T-helper 9 cell (primary cell): ENCODE results near the gene ST3GAL4.

Source experiments
- DNase-seq: peaks from one replicate; pipeline ENCODE4 v3.0.0-alpha.2; 2020

The ST3GAL4 gene

DNA sequence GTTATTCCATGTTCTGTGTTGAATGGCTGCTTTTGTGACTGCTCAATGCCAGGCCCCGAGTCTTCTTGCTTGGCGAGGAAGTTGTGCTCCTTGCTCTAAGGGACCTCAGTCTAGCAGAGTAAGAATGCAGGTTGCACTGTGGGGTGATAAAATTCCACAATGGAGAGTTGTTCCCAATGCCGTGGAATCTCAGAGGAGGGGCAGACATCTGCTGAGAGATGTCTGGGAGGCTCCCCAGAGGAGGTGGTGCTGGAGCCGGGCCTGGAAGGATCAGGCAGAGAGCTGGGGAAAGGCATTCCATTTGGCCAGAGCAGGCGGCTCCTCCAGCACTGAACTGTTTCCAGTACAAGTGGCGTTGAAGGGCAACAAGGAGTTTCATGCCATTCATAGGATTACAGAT is 55.2 kb downstream of the ST3GAL4 start:
- no peak for DNase-seq

- no peak for DNase-seq
Observed at GRCh38 chr11:126411971-126412381, 56.5 kb downstream of the ST3GAL4 start.

GRCh38 chr11:126413426-126413825 is 57.9 kb downstream of the ST3GAL4 start:
- DNase-seq, result no peak

GRCh38 chr11:126413843-126414405 is 58.4 kb downstream of the ST3GAL4 start:
- no peak for DNase-seq

- no peak for DNase-seq
Observed at GRCh38 chr11:126414615-126415014, 59.1 kb downstream of the ST3GAL4 start.

DNA sequence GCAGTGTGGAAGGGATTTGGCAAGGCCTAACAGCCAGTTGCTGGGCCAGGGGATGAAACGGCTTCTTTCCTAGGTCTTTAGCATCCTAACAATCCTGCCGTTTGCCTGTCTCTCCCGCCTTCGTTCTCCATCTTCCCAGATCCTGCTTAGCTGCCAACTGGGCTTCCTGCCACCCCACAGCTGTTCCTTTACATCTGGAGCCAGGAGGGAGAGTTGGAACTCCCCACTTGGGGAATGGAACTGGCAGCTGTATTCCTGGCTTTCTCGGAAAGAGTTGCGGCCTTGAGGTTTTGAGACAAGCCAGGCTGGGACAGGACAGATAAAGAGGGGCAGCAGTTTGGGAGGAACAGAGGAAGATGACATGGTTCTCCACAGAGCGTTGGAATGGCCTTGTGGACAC is 59.6 kb downstream of the ST3GAL4 start:
- DNase-seq, result no peak

DNA sequence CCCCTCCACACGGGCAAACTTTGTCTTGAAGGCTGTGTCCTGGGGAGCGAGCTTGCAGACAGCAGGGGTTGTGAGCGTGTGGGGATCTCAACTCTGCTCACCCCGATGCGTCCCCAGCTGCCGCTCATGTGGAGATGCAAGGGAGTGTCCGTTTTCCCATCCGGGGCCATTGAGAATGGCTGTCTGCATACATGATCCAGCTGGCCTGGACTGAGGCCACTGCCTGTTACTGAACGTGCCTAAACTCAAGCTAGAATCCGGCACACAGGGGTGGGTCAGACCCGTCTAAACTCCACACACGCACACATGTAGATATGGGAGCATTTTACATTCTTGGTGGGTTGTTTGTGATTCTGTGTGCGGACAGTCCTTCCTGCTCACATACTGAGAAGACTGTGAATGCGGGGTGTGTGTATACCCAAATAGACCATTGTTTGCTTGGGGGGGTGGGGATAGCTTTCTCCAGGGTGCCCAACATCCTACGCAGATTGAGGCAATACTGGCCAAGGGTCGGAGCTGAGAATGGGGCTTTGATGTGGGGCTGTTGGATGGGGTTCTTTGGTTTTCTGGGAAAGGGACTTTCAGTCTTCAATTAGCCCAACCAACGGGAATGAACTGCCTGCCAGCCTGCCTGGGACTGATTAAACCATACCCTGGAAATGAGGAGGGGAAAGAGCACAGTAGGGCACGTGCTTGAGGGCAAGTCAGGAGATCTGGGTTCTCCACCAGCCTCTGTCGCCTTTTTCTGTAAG is 60.4 kb downstream of the ST3GAL4 start:
- no peak for DNase-seq

GRCh38 chr11:126416542-126417090 is 61.1 kb downstream of the ST3GAL4 start:
- DNase-seq, result peak; percentile 28

DNA sequence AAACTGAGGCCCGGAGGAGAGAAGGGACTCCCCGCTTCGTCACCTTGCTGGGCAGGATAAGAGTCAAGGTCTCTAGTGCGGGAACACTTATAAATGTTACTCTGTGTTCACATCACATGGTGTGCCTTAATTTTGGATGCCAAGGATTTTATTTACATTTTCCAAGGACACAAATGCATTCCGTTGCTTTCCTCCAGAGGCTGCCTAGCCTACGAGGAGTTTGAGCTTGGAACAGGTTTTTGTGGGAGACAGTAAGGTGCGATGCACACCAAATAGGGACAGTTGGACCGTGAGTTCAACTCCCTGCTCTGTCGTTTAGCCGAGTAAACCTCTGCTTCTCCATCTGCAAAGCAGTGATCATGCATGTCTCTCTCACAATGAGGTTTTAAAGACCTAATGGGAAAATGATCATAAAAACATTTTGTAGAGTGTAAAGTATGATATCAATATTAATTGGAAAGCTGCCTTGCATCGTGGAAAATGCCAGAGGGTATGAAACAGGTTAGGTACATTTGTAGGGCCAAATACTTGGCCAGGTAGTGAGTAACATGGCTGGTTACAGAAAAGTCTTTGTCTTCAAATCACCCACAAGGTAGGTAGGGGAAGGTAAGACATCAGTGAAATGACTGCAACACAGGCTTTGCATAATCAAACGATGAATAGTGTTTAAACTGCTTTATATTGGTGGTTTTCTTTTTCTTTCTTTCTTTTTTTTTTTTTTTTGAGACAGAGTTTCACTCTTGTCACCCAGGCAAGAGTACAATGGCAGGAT is 61.8 kb downstream of the ST3GAL4 start:
- DNase-seq, result no peak

- DNase-seq, result no peak
Observed at GRCh38 chr11:126418887-126419286, 63.4 kb downstream of the ST3GAL4 start.

GRCh38 chr11:126419801-126420697 is 64.6 kb downstream of the ST3GAL4 start:
- DNase-seq, result no peak

DNA sequence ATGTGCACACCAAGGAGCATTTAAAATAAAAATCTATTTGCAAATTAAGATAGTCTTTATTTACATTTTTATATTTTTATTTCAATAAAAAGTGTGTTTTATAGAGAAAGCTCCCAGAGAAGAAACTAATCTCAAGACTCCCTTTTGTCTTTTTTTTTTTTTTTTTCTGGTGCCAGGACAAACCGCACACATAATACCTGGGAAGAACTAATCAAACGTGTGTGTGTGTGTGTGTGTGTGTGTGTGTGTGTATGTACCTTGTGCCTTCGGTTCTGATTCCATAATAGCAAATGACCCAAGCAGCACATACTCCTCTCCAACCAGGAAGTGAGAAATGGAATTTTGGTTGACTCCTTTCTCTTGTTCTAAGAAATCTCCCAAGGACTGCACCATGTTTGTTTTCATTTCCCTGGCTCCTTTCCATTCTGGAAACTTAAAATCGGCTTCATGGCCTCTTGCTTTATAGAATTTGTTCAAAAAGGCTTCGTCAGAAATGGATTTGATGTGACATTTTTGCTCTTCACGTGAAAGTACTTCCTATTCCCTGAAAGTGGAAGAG is 65.3 kb downstream of the ST3GAL4 start:
- DNase-seq, result no peak

DNA sequence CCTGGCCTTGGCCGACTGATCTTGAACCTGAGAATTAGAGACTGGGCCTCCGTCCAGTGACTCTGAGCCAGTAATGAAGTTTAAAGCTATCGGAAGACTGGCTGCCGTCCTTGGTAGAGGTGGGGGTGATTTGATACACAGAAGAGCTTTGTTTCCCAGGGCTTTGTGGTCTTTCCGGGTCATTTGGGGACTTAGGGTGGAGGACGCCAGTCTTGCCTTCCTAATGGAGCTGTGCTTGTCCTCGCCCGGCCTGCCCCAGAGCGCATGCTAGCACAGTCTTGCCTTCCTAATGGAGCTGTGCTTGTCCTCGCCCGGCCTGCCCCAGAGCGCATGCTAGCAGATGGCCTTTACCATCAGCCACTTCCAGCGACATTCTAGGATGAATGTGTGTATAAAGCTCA is 65.8 kb downstream of the ST3GAL4 start:
- no peak for DNase-seq

DNA sequence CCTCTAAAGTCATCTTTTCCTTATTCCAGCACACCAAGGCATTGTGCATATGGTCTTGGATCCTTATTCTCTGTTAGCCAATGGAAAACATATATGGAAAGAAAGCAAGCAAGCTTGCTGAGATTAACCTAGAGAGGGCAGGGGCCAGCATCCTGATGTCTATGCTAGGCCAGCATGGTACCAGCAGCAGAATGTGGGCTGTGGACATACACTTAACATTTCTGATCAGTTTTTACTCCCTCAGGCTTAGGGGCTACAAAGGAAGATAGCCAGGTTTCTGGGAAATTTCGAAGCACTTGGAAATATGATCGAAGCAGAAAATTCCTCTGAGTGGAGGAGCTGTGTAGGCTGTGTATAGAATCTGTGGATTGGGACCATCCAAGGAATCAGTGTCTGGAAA is 67.0 kb downstream of the ST3GAL4 start:
- DNase-seq, result no peak

GRCh38 chr11:126423154-126423553 is 67.7 kb downstream of the ST3GAL4 start:
- no peak for DNase-seq

GRCh38 chr11:126423743-126424142 is 68.3 kb downstream of the ST3GAL4 start:
- DNase-seq, result no peak

DNA sequence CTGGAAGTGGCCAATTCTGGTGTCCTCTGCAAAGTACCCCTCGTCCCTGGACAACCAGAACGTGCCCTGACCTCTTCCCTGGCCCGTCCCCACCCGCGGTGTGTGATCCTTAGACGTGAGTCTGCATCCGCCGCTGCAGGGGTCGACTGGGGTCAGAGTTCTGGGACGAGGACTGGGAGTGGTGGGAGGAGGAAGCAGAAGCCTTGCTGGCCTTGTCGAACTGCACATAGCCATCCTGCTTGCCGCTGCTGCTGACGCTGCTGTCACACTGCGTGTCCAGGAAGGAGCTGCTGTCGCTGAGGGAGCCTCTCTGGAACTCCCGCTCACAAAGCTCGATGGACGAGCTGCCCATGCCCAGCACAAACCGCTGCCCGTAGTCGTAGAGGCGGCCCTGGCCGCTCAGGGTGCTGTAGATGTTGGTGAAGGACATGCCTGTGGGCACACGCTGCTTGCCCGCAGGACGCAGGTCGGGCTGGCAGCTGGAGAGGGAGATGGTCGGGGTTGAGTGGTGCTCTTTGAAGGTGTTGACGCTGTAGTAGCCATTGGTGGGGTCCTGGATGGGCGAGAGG is 69.1 kb downstream of the ST3GAL4 start:
- no peak for DNase-seq

- no peak for DNase-seq
Observed at GRCh38 chr11:126426106-126426505, 70.6 kb downstream of the ST3GAL4 start.

DNA sequence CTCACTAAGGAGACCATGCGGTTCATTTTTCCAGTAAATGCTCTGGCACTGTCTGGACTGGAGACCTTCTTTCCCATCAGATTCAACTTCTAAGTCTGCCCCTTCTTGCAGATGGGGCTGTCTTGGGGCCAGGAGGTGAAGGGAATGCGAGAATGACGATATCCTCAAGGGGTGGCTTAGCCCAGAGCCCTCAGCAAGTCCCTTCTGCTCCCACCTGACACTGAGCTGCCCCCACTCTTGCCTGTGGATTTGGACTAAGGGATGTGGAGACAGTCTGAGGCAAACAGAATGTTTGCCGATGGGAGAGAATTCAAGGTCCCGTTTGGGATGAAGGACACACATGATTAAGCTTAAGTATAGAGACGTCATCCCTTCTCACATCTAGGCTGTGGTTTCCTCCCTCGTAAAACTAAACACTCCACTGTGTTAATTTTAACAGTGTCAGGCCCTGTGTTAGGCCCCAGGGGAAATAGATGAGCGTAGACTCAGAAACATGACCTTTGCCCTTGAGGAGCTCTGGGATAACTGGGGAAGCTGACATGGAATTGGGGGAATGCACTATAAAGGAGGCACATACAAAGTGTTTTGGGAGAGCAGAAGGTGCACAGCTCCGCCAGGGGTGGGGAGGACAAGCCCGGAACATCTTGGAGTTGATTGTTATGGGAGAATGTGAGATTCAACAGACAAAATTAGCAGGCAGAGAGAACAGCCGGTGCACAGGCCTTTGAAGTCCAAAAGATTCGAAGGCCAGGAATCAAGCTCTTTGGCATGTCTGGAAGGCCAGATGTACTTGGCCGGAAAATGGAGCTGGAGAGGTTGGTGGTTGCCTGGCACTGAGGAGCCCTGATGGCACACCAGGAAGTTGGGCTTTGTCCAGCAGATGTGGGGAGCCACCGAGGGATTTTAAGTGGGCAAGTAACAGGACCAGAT is 71.6 kb downstream of the ST3GAL4 start:
- no peak for DNase-seq

- no peak for DNase-seq
Observed at GRCh38 chr11:126430581-126431335, 75.3 kb downstream of the ST3GAL4 start.
